Neural progenitor cell (in vitro differentiated cells): Measurements from ENCODE around the gene NTM.

Source experiments
- EZH2 ChIP-seq: fragments of 200-600 bp; sonication (generic); IDR thresholded peaks from 2 replicates; pipeline ENCODE4 v1.6.1; 2017; ENCODE audit warnings: antibody characterized with exemption, mild to moderate bottlenecking, moderate library complexity
- TF ChIP-seq, protein P1 (sequence below): fragments of 200-600 bp; sonication (generic); IDR thresholded peaks from 2 replicates; pipeline ENCODE4 v1.5.1; 2017; ENCODE audit warnings: antibody characterized with exemption, mild to moderate bottlenecking

DNA sequence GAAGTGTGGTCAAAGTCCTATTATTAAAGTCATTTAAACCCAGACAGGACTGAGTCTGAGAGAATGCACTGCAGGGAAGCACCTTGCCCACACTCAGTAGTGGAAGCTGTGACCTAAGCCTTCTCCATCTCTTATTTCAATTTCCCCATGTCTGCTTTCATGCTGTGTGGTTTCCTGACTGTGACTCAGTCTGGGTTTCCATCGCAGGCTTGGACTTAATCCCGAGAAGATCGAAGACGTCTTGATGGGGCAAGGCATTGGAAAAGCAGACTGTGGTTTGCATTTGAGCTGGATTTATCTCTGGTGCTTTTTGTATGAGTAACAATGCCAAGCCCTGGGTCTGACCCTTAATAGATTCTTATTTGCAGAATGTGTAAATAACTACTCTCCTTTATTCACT lies 238.9 kb downstream of the NTM start:
- TF ChIP-seq, protein P1, sequence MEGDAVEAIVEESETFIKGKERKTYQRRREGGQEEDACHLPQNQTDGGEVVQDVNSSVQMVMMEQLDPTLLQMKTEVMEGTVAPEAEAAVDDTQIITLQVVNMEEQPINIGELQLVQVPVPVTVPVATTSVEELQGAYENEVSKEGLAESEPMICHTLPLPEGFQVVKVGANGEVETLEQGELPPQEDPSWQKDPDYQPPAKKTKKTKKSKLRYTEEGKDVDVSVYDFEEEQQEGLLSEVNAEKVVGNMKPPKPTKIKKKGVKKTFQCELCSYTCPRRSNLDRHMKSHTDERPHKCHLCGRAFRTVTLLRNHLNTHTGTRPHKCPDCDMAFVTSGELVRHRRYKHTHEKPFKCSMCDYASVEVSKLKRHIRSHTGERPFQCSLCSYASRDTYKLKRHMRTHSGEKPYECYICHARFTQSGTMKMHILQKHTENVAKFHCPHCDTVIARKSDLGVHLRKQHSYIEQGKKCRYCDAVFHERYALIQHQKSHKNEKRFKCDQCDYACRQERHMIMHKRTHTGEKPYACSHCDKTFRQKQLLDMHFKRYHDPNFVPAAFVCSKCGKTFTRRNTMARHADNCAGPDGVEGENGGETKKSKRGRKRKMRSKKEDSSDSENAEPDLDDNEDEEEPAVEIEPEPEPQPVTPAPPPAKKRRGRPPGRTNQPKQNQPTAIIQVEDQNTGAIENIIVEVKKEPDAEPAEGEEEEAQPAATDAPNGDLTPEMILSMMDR = no peak
- no peak for TF ChIP-seq EZH2
